ENCODE measurements around the gene VTN.

The VTN gene

GRCh38 chr17:28370035-28370743 is at the start of gene VTN:
VTN (minus strand) TSS chr17:28370307; CDS start chr17:28370203, 104 bp downstream.
- peak; percentile 98 for DNase-seq (ENCODE audit: low spot score)

- peak; percentile 83 for DNase-seq (ENCODE audit: low spot score)
Observed at GRCh38 chr17:28416703-28417311, 46.7 kb upstream of the VTN start.

- no peak for DNase-seq (ENCODE audit: low spot score)
Observed at GRCh38 chr17:28415886-28416285, 45.8 kb upstream of the VTN start.

- DNase-seq (ENCODE audit: low spot score), result no peak
Observed at GRCh38 chr17:28413804-28414203, 43.7 kb upstream of the VTN start.

- no peak for DNase-seq (ENCODE audit: low spot score)
Observed at GRCh38 chr17:28412099-28412498, 42.0 kb upstream of the VTN start.

- no peak for DNase-seq (ENCODE audit: low spot score)
Observed at GRCh38 chr17:28407974-28408306, 37.8 kb upstream of the VTN start.

GRCh38 chr17:28407130-28407973 is 37.2 kb upstream of the VTN start:
- no peak for DNase-seq (ENCODE audit: low spot score)

GRCh38 chr17:28406473-28406814 is 36.3 kb upstream of the VTN start:
- DNase-seq (ENCODE audit: low spot score), result no peak

GRCh38 chr17:28405632-28406472 is 35.7 kb upstream of the VTN start, which contains the start of gene SLC46A1:
SLC46A1 (minus strand) TSS chr17:28406212; CDS start chr17:28406114, 98 bp downstream.
- peak; percentile 79 for DNase-seq (ENCODE audit: low spot score)

- peak; percentile 41 for DNase-seq (ENCODE audit: low spot score)
Observed at GRCh38 chr17:28404812-28405570, 34.9 kb upstream of the VTN start.

GRCh38 chr17:28404461-28404811 is 34.3 kb upstream of the VTN start:
- DNase-seq (ENCODE audit: low spot score), result no peak

- no peak for DNase-seq (ENCODE audit: low spot score)
Observed at GRCh38 chr17:28404007-28404406, 33.9 kb upstream of the VTN start.

- no peak for DNase-seq (ENCODE audit: low spot score)
Observed at GRCh38 chr17:28402844-28403243, 32.7 kb upstream of the VTN start.

- DNase-seq (ENCODE audit: low spot score), result no peak
Observed at GRCh38 chr17:28402224-28402630, 32.1 kb upstream of the VTN start.

- DNase-seq (ENCODE audit: low spot score), result no peak
Observed at GRCh38 chr17:28399808-28400207, 29.7 kb upstream of the VTN start.

GRCh38 chr17:28398280-28398981 is 28.3 kb upstream of the VTN start:
- no peak for DNase-seq (ENCODE audit: low spot score)

- no peak for DNase-seq (ENCODE audit: low spot score)
Observed at GRCh38 chr17:28397687-28398279, 27.7 kb upstream of the VTN start.

- no peak for DNase-seq (ENCODE audit: low spot score)
Observed at GRCh38 chr17:28397275-28397674, 27.2 kb upstream of the VTN start.

GRCh38 chr17:28396635-28397239 is 26.6 kb upstream of the VTN start:
- DNase-seq (ENCODE audit: low spot score), result no peak

GRCh38 chr17:28395968-28396367 is 25.9 kb upstream of the VTN start:
- DNase-seq (ENCODE audit: low spot score), result no peak
